Mucosa of stomach (tissue), 1 donor: ENCODE data around the gene ALG14.

Experiments
- H3K27me3 ChIP-seq: one replicate; pipeline ENCODE4 v1.7.0; 2013; ENCODE audit warnings: mild to moderate bottlenecking, low read length; ENCODE audit not compliant: control insufficient read depth, insufficient read depth
- H3K36me3 ChIP-seq: one replicate; pipeline ENCODE4 v1.7.0; 2013; ENCODE audit warnings: low read length; ENCODE audit not compliant: control insufficient read depth, insufficient read depth
- H3K4me1 ChIP-seq: one replicate; pipeline ENCODE4 v1.7.0; 2013; ENCODE audit warnings: mild to moderate bottlenecking, low read length; ENCODE audit not compliant: control insufficient read depth, insufficient read depth
- H3K4me3 ChIP-seq: one replicate; pipeline ENCODE4 v1.7.0; 2013; ENCODE audit warnings: low read length
- H3K9ac ChIP-seq: one replicate; pipeline ENCODE4 v1.7.0; 2013; ENCODE audit warnings: mild to moderate bottlenecking, low read length, moderate library complexity
- H3K9me3 ChIP-seq: one replicate; pipeline ENCODE4 v1.7.0; 2013; ENCODE audit warnings: mild to moderate bottlenecking, low read length, moderate library complexity; ENCODE audit not compliant: control insufficient read depth
- donor health status: Pancreatic carcinoma.

Gene ALG14

DNA sequence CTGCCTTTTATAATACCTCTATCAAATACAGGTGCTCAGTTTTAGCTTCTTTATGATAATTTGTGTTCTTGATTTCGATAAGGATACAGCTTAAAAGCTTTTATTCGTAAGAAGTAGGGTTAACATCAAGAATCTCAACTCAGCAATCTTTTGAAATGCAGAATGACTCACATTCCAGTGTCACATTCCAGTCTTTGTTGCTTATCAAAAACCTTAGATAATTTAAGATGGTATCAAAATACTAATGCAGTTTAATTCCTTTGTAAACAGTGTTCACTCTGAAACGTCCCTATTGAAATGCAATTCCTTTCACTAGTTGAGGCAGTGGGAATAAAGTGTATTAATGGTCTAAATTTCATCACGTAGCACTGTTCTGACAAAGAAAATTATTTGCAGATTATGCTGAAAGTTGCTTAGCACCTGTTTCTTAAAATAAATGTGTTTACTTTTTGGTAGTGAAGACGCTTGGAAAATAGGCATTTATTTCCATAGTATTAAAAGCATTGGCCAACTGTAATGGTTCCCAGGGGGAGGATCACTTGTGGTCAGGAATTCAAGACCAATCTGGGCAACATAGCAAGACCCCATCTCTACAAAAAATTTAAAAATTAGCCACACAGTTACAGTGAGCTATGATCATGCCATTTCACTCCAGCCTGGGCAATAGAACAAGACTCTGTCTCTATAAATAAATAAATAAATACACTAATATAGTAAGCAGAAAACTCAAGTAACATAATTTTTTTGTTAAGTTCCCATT lies 135.7 kb downstream of the ALG14 start:
- H3K4me3 ChIP-seq = no peak overlapping the region
- no peaks in the 10 kb centered on the region for H3K9me3 ChIP-seq
- H3K36me3 ChIP-seq = no peaks in the 10 kb centered on the region
- H3K9ac ChIP-seq = no peak overlapping the region
- no peaks in the 10 kb centered on the region for H3K27me3 ChIP-seq
- no peaks in the 10 kb centered on the region for H3K4me1 ChIP-seq

DNA sequence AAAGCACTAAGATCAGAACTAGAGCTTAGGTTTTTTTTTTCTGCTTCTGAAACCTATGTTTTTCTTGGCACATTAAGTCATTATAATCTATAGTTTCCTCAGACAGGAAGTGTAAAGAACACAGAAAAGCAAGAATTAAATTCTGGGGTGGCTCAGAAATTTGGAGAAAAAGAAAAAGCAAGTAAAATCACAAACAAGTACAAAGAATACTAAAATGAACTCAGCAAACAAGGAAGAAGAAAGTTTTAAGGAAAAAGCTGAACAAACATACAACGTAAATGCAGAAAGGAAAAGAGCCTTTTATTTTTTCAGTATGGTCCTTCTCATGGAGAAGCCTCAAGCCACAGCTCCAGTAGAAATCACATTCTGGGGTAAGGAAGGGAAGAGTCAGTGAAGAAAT lies 137.3 kb downstream of the ALG14 start:
- no peaks in the 10 kb centered on the region for H3K4me1 ChIP-seq
- H3K9ac ChIP-seq = no peak overlapping the region
- no peaks in the 10 kb centered on the region for H3K9me3 ChIP-seq
- H3K36me3 ChIP-seq = no peaks in the 10 kb centered on the region
- H3K27me3 ChIP-seq = no peaks in the 10 kb centered on the region
- no peak overlapping the region for H3K4me3 ChIP-seq

DNA sequence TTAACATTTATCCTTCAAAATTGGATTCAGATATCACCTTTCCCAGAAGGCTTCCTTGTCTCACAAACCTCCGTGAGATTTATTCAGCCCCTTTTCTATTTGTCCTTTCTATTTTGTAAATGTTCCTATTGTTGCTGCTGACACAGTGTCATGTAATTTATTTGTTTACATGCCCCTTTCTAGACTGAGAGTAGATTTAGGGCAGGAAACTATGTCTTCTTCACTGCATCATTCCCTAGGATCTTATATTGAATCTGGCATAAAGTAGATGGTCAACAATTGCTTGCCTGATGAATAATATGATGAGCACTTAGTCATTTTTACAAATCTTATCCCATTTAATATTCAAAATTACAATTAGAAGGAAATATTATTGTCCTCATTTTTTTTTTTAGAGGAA lies 137.7 kb downstream of the ALG14 start:
- Histone ChIP-seq H3K9me3 (no peaks in the 10 kb centered on the region), H3K4me3 (no peak overlapping the region), H3K4me1 (no peaks in the 10 kb centered on the region), H3K9ac (no peak overlapping the region), H3K27me3 (no peaks in the 10 kb centered on the region), H3K36me3 (no peaks in the 10 kb centered on the region)

DNA sequence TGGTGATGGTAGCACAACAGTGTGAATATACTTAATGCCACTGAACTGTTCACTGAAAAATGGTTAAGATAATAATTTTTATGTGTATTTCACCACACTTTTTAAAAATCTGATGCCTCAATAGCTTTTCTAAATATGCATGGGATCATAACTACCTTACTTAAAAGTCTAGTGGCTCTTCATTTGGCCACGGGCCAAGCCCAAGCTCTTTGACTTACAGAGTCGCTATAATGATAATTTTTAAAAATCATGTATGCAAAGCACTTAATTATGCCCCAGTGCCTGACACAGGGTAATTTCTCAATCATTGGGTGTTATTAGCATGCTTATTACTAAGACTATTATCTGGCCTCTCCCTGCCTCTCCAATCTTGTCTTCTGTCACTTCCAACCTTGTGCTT lies 138.2 kb downstream of the ALG14 start:
- Histone ChIP-seq H3K9me3 (no peaks in the 10 kb centered on the region), H3K36me3 (no peaks in the 10 kb centered on the region), H3K4me1 (no peaks in the 10 kb centered on the region), H3K27me3 (no peaks in the 10 kb centered on the region), H3K9ac (no peak overlapping the region), H3K4me3 (no peak overlapping the region)

DNA sequence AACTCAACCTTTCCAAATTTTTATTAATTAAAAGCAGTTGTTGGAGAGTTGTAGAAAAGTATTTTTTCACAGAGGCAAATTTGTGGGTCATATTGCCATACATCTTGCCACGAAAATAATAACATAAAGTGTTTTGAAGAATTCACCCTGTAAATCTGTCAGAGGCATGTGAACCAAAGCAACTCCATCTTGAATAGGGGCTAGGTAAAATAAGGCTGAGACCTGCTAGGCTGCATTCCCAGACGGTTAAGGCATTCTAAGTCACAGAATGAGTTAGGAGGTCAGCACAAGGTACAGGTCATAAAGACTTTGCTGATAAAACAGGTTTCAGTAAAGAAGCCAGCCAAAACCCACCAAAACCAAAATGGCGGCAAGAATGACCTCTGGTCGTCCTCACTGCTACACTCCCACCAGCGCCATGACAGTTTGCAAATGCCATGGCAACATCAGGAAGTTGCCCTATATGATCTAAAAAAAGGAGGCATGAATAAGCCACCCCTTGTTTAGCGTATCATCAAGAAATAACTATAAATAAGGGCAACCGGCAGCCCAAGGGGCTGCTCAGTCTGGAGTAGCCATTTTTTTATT lies 141.4 kb downstream of the ALG14 start:
- no peak overlapping the region for H3K9ac ChIP-seq
- H3K4me3 ChIP-seq = no peak overlapping the region
- H3K9me3 ChIP-seq = no peaks in the 10 kb centered on the region
- H3K27me3 ChIP-seq = no peaks in the 10 kb centered on the region
- no peaks in the 10 kb centered on the region for H3K36me3 ChIP-seq
- peaks cover 9% of the 10 kb centered on the region for H3K4me1 ChIP-seq

DNA sequence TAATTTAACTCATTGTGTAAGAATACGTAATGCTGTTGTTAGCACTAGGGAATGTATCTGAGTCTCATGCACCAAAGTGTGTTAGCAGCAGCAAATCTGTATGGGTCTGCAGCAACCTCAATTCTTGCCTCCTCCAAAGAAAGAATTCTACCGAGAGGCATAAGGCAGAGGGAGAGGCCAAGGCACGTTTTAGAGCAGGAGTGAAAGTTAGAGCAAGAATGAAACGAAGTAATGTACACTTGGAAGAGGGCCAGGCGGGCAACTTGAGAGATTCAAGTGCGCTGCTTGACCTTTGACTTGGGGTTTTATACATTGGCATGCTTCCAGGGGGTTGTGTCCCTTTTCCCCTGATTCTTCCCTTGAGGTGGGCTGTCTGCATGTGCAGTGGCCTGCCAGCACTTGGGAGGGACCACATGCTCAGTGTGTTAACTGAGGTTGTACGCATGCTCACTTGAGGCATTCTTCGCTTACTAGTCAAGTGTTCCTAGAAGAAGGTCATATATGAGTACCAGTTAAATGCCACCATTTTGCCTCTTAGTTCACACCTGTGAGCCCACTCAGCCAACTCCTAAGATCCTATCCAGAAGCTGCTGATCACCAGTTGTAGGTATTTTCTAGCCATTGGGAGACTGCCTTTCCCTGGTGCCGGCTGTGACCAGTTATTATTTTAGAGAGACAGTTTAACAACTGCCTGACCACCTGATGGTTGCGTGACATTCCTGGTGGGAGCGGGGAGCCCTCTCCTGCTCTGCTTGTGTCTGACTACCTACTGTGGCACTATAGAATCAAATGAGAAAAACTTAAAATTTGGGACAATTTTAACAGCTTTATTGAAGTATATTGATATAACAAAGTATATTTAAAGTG lies 143.2 kb downstream of the ALG14 start:
- Histone ChIP-seq H3K9me3 (no peaks in the 10 kb centered on the region), H3K4me1 (peaks cover 12% of the 10 kb centered on the region), H3K36me3 (no peaks in the 10 kb centered on the region), H3K27me3 (peaks cover 3% of the 10 kb centered on the region), H3K4me3 (no peak overlapping the region), H3K9ac (no peak overlapping the region)

DNA sequence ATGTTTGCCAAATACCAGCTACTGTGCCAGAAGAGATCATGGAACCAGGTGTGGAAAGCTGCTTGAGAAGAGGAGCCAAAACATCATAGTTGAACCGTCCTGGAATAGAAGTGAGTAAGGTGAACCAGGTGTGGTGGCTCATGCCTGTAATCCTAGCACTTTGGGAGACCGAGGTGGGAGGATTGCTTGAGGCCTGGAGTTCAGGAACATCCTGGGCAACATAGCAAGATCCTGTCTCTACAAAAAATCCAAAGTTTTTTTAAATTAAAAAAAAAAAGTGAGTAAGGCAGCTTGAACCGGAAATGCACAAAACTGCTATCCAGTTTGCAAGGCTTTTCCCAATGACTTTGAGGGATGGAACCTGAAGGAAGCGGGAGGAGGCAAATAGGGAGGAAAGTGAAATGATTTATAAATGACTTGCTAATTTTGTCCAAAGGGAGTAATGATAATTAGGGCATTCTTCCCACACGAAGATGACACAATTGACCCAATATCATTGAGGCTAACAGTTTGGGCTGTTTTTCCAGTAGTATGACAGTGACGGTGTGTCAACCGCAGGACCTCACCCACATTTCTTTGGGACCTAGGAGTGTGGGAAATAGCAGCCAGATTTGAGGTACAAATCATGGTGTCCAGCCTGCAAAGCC lies 144.3 kb downstream of the ALG14 start:
- H3K9ac ChIP-seq = peak overlapping the region; percentile 77
- H3K4me3 ChIP-seq = no peak overlapping the region

DNA sequence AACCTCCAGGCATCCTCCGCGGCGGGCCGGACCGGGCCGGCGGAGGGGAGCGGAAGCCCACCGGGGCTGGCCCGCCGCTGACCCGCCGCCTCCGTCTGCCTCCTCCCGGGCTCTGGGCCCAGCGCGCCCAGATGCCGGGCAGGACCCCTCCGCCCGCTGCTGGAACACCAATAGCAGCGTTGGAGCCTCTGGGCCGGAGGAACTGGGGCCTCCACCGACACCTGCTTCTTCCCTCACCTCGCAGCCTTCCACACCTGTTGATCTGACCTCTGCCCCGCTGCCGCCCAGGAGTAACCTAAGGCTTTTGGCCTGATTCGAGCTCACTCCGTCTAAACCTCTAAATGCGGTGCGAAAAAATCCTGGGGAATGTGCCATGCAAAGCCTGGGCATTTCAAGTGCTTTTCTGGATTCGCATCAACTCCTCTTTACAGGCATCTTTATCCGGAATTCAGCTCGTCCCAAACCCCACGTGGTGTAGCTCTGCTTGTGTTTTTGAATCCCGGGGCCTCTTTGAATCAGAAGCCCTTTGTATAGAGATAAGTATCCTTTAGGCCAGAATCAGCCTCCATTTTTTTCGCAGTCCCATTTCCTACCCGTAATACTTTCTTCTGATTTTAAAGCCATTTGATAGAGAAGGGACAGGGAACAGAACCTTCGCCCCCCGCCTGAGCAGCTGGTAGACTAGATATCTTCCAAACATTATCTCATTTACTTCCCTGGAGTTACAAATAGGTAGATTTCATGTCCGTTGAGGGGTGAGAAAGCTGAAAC lies 145.2 kb downstream of the ALG14 start:
- Histone ChIP-seq H3K9me3 (no peaks in the 10 kb centered on the region), H3K4me1 (peaks cover 19% of the 10 kb centered on the region), H3K9ac (peak overlapping the region; percentile 77), H3K36me3 (no peaks in the 10 kb centered on the region), H3K27me3 (peaks cover 3% of the 10 kb centered on the region), H3K4me3 (no peak overlapping the region)

More for the DNA sequence above, 144.3 kb downstream of the ALG14 start:
- peaks cover 17% of the 10 kb centered on the region for H3K4me1 ChIP-seq
- H3K27me3 ChIP-seq = peaks cover 3% of the 10 kb centered on the region
- no peaks in the 10 kb centered on the region for H3K9me3 ChIP-seq
- no peaks in the 10 kb centered on the region for H3K36me3 ChIP-seq

DNA sequence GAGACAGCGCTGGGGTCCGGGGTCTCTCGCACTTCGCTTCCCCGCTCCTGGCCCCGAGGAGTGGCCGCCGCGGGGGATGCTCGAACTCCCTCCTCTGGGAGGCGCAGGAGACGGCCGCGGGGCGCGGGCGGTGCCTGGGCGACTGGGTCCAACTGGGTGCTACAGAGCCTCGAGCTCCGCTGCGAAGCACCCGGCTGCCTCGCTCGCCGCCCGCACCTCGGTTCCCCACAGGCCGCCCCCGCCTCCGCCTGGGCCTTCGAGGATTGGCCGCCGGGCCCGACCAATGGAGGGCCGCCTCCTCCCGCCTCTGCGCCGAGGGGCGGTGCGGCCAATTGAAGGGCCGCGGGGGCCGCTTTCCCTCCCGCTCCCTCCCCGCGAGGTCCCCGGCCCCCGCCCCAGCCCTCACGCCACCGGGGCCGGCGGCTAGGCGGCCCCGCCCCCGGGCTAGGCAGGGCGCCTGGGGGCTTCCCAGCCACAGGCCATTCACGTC lies 145.8 kb downstream of the ALG14 start, which contains the start of gene CNN3:
Gene CNN3, minus strand, starts transcription at position 196 of the 490 bp plus-strand sequence. CDS start 216 bp downstream, outside the sequence.
- Histone ChIP-seq H3K9me3 (no peaks in the 10 kb centered on the region), H3K36me3 (no peaks in the 10 kb centered on the region), H3K4me3 (peak within 1 kb of the TSS; percentile 38), H3K4me1 (peaks cover 19% of the 10 kb centered on the region), H3K9ac (peak within 1 kb of the TSS; percentile 81), H3K27me3 (peaks cover 3% of the 10 kb centered on the region)

DNA sequence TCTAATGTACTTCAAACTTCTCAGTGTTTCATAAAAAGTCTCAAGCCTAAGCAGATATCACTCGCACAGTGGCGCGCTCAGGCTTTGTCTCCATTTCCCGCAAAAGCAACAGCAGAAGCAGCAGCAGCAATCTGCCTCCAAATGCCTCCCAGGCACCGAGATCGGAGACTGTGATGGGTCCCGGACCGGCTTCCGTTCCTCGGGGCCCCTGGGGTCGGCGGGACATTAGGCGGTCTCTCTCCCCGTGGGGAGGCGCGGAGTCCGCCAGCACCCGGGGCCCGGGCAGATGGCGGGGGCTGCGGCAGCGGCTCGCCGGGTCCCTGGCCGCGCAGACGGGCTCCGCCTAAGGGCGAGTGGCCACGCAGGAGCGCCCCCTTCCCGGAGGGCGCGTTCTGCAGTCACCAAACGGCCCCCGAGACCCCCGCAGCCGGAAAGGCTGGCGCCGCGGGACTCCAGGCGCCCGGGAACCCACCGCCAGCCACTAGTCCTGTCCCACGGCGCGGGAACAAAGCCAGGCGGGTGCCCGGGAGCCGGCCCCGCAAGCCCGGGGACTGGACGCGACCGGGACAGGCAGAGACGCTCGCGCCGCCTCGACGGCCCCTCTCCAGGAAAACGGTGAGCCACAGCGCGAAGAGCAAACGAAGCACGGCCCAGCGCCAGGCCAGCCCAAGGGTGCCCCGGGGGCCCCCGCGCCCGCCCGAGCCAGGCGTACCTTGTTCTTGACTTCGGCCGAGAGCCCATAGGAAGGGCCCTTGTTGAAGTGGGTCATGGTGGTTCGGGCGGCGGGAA lies 146.4 kb downstream of the ALG14 start:
- no peaks in the 10 kb centered on the region for H3K9me3 ChIP-seq
- no peaks in the 10 kb centered on the region for H3K36me3 ChIP-seq
- peak overlapping the region; percentile 38 for H3K4me3 ChIP-seq
- H3K4me1 ChIP-seq = peaks cover 19% of the 10 kb centered on the region
- H3K9ac ChIP-seq = peak overlapping the region; percentile 81
- H3K27me3 ChIP-seq = peaks cover 3% of the 10 kb centered on the region
